Colonic mucosa (tissue), 4 donors: ENCODE results near the gene FBLN1. TPM values are rescaled to one million over a fixed set of nuclear protein-coding genes. Genes with fewer than 3 reads are reported as not detected.

Source experiments
- DNase-seq: peaks from one replicate; pipeline ENCODE4 v3.0.0-alpha.2; 2020
- H3K27ac ChIP-seq: fragments of 200-600 bp; one replicate; pipeline ENCODE4 v1.8.0; 2021
- H3K27me3 ChIP-seq: fragments of 200-600 bp; one replicate; pipeline ENCODE4 v1.8.0; 2021
- H3K36me3 ChIP-seq: fragments of 200-600 bp; one replicate; pipeline ENCODE4 v1.8.0; 2021
- H3K4me1 ChIP-seq: fragments of 200-600 bp; one replicate; pipeline ENCODE4 v1.8.0; 2021; ENCODE audit warnings: mild to moderate bottlenecking
- H3K4me3 ChIP-seq: fragments of 200-600 bp; one replicate; pipeline ENCODE4 v1.8.0; 2021
- H3K9ac ChIP-seq, 2 donors: one replicate each; pipeline ENCODE4 v1.7.0; 2013; ENCODE audit warnings: control low read depth in 2 of 2, low read depth in 2 of 2, low read length in 2 of 2
- H3K9me3 ChIP-seq: fragments of 200-600 bp; one replicate; pipeline ENCODE4 v1.8.0; 2021
- CTCF ChIP-seq: fragments of 200-600 bp; IDR thresholded peaks from one replicate; pipeline ENCODE4 v1.8.0; 2022; ENCODE audit warnings: antibody characterized with exemption, mild to moderate bottlenecking
- intact Hi-C: fragments of 100-400 bp; cut with DNase I; formaldehyde crosslinking; loops from one replicate; pipeline ENCODE4 v1.14.1; 2022
- total RNA-seq, 2 donors: library from RNA; stranded (reverse); fragmentation: NEBNext Ultra II Directional in 1 of 2; extraction: Animal tissue kit (Norgen Biotek cat#: 25700) in 1 of 2; gene quantifications; one replicate each; pipeline ENCODE4 v1.2.1, GENCODE V29; 2021
- donor health status: healthy.
- donor health status: DM: no; HTN: no; CAD: no.
- donor health status: DM: no; HTN: no; CAD: no.

FBLN1 gene
- total RNA-seq, 2 donors from 2014 or later, result 41.6 to 65.5 TPM

- Histone ChIP-seq H3K9me3 (no peaks in the 10 kb centered on the region), H3K36me3 (no peaks in the 10 kb centered on the region), H3K9ac (no peak overlapping the region), H3K4me3 (no peak overlapping the region), H3K27ac (no peak overlapping the region), H3K4me1 (no peaks in the 10 kb centered on the region), H3K27me3 (no peaks in the 10 kb centered on the region)
- DNase-seq, result no peak
- intact Hi-C loops, result no loop called here
- no peak for TF ChIP-seq CTCF
These were observed 106.1 kb downstream of the FBLN1 start for GRCh38 chr22:45608763-45609180.

- TF ChIP-seq CTCF, result no peak
- H3K36me3 ChIP-seq, result no peaks in the 10 kb centered on the region
- no peak overlapping the region for H3K9ac ChIP-seq
- no peaks in the 10 kb centered on the region for H3K27me3 ChIP-seq
- no peak overlapping the region for H3K27ac ChIP-seq
- no peaks in the 10 kb centered on the region for H3K9me3 ChIP-seq
- H3K4me3 ChIP-seq, result no peak overlapping the region
- intact Hi-C loops, result no loop called here
- H3K4me1 ChIP-seq, result no peaks in the 10 kb centered on the region
- DNase-seq, result no peak
These were observed 109.8 kb downstream of the FBLN1 start for GRCh38 chr22:45612451-45612901.

- no peaks in the 10 kb centered on the region for H3K9me3 ChIP-seq
- no peak overlapping the region for H3K9ac ChIP-seq
- DNase-seq, result no peak
- H3K36me3 ChIP-seq, result no peaks in the 10 kb centered on the region
- no peak overlapping the region for H3K27ac ChIP-seq
- H3K4me3 ChIP-seq, result no peak overlapping the region
- H3K27me3 ChIP-seq, result no peaks in the 10 kb centered on the region
- intact Hi-C loops, result no loop called here
- H3K4me1 ChIP-seq, result no peaks in the 10 kb centered on the region
- no peak for TF ChIP-seq CTCF
These were observed 110.3 kb downstream of the FBLN1 start for GRCh38 chr22:45612940-45613339.

GRCh38 chr22:45615364-45615763 is 112.7 kb downstream of the FBLN1 start:
- Histone ChIP-seq H3K9me3 (no peaks in the 10 kb centered on the region), H3K27ac (no peak overlapping the region), H3K27me3 (no peaks in the 10 kb centered on the region), H3K4me1 (no peaks in the 10 kb centered on the region), H3K9ac (no peak overlapping the region), H3K4me3 (no peak overlapping the region), H3K36me3 (no peaks in the 10 kb centered on the region)
- DNase-seq, result no peak
- TF ChIP-seq CTCF, result no peak
- intact Hi-C loops, result no loop called here

- Histone ChIP-seq H3K9me3 (no peaks in the 10 kb centered on the region), H3K4me3 (no peak overlapping the region), H3K4me1 (no peaks in the 10 kb centered on the region), H3K36me3 (no peaks in the 10 kb centered on the region), H3K9ac (no peak overlapping the region), H3K27ac (no peak overlapping the region), H3K27me3 (no peaks in the 10 kb centered on the region)
- intact Hi-C loops, result no loop called here
- no peak for DNase-seq
- no peak for TF ChIP-seq CTCF
These were observed 113.7 kb downstream of the FBLN1 start for GRCh38 chr22:45616432-45616831.

- intact Hi-C loops, result no loop called here
- Histone ChIP-seq H3K27me3 (no peaks in the 10 kb centered on the region), H3K4me1 (no peaks in the 10 kb centered on the region), H3K9me3 (no peaks in the 10 kb centered on the region), H3K27ac (no peak overlapping the region), H3K4me3 (no peak overlapping the region), H3K9ac (no peak overlapping the region), H3K36me3 (no peaks in the 10 kb centered on the region)
- DNase-seq, result no peak
- TF ChIP-seq CTCF, result no peak
These were observed 115.3 kb downstream of the FBLN1 start for GRCh38 chr22:45617948-45618347.
